ENCODE data around the gene FBXO11.
A peak's percentile ranks its signal among the peaks of the same experiment; 100 is the strongest.

Gene FBXO11

DNA sequence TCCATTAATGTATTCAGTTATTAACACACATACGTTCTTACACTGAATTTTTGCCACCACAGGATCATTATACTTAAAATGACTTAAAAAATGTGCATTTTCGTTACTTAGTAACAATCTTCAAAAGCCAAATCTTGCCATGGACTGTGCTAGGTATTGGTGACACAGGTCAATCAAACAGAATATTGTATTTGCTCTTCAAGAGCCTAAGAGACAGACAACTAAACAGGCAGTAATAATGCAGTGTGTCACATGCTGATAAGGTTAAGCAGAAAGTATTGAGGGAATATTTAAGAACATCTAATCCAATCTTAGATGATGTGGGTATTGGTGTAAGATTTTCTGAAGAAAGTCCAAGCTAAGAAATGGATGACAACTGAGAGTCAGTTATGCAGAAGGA lies 56.9 kb downstream of the FBXO11 start:
- no peak for FAIRE-seq

DNA sequence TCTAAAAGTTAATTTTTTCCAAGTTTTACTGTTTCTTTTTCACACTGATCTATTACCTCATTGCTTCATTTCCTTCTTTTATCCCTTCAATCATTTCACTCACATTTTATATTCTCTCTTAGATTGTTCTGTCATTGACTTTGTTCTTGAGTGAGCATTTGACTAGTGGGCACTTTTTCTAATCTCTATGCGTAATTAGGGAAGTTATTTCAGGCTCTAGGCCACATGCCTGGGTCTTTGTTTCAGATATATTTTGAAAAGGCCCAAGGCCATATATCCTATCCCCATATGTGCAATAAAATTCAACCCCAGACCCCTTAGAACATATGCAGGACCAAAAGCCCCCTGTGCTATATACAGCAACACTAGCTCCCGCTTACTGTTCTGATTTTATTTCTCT lies 62.1 kb downstream of the FBXO11 start:
- no peak for FAIRE-seq

DNA sequence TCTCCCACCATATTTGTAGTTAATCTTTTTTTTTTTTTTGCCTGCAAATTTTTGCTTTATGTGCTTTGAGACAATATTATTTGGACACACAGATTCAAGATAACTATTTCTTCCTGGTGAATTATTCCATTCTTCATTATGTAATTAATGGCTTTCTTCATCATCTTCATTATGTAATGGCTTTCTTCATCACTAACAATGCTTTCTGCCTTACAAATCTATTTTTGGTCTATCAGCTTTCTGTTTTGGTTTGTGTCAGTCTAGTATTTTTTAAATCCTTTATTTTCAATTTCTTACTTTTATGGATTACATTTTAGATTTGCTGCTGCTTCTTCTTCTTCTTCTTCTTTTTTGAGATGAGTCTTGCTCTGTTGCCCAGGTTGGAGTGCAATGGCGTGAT lies 62.9 kb downstream of the FBXO11 start:
- FAIRE-seq: no peak

DNA sequence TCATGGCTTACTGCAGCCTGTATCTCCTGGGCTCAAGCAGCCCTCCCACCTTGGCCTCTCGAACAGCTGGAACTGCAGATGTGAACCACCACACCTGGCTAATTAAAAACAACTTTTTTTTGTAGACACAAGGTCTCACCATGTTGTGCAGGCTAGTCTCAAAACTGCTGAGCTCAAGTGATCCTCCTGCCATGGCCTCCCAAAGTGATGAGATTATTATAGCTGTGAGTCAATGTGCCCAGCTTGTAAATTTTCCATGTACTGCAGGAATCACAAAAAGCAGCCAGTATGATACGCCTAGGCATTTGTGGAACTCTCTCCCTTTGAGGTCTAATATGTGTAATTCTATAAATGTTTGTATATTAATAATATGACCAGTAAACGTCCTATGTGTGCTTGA lies 63.5 kb downstream of the FBXO11 start:
- FAIRE-seq: no peak

DNA sequence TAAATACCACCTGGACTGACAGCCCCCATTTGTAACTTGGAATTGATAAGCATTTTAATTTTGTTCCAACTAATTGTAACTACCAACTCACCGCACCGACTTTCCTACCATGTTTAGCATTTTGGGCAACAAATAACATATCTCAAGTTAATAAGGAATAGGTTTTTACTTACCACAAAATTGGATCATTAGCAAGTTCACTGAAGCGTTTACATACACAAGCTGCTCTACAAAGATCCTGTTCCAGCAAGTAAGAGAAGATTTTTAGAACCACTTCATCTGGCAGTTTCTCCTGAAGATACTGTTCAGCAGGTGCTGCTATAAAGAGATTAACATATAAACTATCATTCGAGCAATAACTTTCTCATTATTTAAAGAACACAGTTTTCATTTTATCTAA lies 67.6 kb downstream of the FBXO11 start:
- FAIRE-seq: no peak

DNA sequence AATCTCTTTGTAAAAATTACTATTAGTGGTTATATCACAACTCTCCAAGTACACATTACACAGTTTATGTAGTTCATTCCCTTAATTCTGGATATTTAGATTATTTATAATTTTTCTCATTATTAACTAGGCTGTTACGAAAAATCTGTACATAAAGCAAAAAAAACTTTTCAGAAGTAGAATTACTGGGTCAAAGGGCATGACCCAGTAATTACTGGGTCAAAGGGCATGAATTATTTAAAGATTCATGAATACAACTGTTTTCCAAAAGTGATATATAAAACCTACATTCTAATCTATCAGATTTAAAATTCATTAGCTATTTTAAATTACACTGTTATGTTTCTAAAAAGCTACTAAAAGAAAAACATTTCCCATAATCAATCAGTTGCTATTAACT lies 68.0 kb downstream of the FBXO11 start:
- FAIRE-seq: no peak

DNA sequence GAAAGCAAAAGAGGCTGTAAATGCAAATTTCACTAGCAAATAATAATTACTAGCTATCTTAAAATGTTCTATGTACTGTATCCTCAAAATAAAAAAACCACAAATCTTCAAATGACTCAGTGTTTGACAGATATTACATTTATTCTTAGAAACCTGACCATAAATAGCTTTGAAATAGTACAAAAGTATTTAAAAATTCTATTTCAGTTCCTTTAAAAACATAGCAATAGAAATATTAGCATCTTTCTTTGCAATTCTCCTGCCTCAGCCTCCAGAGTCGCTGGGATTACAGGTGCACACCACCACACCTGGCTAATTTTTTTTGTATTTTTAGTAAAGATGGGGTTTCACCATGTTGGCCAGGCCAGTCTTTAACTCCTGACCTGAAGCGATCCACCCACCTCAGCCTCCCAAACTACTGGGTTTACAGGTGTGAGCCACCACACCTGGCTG lies 72.8 kb downstream of the FBXO11 start:
- no peak for FAIRE-seq

DNA sequence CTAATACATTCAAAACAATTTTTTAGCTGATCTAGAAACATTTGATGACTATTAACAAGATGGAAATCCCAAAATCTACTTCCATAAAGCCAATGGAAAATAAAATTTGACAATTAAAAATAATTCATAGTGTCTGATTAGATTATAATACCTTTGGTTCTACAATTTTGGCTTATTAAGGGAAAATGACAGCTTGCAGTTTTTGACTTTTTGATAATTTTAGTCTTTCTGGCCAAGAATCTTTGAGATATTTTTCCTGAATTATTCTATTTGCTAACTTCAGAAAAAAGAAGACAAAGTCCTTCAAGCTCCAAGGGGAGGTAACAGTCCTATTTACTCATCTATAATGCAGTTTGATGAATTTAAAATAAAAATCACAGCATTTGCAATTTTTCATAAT lies 83.8 kb downstream of the FBXO11 start:
- no peak for FAIRE-seq

DNA sequence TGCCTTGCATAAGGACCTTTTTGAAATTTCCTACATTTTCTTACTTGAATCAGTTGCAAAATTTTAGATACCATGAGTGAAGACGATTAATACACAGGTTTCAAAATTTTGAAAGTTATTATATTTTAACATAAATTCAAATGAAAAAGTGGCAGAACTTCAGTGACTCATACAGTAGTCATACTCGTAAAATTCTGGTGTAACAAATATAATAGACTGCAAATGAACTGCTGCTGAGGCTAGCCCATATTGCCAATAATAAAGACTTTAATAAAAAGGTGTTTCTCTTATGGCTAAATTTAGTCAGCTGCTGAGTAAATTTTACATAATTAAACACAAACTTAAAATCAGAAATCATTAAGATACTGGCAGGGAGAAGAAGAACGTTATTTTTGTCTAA lies 86.5 kb downstream of the FBXO11 start:
- peak; percentile 81 for FAIRE-seq

DNA sequence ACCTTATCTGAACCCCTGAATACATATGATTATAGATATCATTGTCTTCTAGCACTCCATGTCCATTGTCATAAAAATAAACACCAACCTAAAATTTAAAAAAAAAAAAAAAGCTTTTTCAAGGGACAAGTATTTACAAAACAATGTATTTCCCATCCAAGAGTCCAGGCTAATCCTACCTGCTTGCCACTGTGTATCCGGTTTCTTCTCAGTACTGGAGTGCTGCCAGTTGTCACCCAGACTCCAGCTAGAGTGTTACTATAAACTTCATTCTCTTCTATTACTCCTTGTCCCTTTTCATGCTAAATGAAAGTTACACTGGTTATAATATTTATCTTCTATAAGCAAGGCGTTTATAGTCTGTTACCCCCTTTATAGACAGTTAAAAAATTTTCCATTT lies 87.5 kb downstream of the FBXO11 start:
- FAIRE-seq: no peak

DNA sequence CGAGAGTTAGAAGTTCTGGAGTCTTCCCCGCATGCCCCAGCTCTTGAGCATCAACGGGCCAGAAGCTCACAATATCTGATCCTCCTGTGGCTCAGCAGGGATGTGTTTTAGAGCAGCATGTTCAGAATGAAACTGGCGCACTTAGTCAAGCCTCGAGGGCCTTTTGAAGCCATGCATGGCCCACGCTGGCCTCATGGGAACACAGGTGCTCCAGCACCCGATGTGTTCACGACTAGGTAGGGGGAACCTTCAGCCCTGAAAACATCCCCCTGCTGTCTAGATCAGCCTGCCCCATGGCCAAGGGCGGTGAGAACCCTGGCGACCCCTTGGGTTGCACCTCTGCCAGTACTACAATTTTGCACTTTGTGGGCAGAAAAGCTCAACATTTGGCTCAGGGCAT lies 90.5 kb downstream of the FBXO11 start:
- no peak for FAIRE-seq

DNA sequence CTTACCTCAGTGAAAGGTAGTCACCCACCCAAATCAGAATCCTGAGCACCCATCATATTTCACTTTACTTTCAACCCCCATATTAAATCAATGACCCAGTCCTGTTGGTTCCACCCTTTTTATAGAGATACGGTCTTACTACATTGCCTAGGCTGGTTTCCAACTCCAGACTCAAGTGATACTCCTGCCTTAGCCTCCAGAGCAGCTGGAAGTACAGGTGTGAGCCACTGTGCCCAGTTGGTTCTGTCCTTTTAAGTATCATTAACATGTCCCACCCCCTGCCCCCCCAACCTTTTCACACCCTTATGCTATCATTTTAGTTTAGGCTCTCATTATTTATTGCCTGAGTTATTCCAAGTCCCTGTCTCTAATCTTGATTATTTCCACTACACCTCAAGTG lies 94.6 kb downstream of the FBXO11 start:
- FAIRE-seq: no peak

DNA sequence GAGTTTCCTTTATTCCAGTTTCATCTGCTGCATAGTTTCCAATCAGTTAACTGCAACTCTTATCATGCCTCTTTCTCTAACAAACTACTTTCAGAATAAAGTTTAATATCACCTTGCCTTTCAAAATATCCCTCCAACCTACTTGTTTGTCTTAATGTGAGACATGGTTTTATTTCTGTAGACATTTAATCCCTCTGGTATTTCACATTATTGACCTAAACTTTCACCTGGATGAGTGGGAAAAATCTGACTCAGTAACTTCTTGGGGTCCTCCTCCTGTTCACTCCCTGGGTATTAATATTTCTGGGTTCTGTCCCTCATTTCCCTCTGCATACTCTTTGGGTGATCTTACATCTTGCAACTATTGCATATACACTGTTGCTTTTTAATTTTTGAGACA lies 95.4 kb downstream of the FBXO11 start:
- FAIRE-seq: no peak

DNA sequence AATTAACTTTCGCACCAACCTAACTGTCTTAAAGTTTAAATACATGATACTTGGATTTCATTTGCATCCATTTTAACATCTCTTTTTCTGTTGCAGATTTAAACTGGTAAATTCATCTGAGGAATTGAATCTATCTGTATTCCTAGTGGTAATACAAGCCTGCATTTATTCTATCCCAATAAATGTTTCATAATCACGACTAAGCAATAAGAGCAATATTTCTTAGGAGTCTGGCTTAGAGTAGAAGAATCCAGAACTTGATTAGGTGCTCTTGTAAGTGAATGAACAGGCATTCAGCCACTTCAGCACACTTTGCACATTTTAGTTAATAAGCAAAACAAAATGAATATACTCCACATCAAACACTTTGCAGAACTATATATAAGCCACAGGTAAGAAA lies 96.4 kb downstream of the FBXO11 start:
- FAIRE-seq: no peak

DNA sequence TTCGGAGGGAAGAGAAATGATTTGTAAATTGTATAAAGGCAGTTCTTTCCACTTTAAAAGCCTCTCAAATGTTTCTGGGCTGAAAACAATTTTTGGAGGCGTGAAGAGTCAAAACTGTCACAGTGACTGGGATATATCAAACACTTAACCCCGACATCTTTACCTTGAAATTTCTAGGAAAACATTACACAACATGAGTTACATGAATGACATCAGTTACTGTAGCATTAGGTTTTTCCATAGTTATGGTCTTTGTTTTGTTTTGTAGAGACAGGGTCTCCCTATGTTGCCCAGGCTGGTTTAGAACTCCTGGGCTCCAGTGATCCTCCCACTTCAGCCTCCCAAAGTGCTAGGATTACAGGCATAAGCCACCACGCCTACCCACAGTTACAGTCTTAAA lies 97.7 kb downstream of the FBXO11 start:
- no peak for FAIRE-seq

DNA sequence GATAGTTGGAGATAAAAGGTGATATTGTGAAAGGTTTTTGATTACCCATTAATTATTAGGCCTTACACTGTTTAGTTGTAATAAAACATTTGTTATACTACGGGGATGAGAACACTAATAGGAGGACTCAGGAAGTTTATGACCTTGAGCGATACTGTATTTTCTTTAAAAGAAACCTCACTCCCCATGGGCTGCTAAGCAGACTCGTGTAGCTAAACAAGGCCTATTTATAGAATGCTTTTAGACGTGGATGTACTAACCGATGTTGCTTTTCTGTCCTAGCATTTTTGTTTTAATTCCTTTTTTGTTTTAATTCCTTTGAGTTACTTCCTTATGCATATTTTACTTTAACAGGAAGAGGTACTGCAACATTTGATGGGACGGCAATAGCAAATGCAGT lies 100.4 kb downstream of the FBXO11 start:
- no peak for FAIRE-seq

DNA sequence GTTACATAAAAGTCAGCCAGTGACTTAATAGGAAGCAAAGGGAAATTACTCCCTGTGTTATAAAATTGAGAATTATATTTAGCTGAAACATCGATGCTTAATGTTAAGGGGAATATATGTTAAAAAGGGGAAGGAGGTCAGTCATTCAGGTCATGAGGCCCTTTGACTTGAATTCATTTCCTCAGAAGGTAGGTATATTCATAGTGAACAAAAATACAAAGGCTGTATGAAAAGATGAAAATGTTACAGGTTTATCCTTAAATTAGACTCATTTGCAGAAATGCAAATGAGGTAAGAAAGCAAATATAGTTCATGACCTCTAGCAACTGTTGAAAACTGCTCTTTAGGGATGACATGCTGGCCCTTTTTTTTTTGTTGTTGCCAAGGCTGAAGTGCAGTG lies 102.5 kb downstream of the FBXO11 start:
- no peak for FAIRE-seq

DNA sequence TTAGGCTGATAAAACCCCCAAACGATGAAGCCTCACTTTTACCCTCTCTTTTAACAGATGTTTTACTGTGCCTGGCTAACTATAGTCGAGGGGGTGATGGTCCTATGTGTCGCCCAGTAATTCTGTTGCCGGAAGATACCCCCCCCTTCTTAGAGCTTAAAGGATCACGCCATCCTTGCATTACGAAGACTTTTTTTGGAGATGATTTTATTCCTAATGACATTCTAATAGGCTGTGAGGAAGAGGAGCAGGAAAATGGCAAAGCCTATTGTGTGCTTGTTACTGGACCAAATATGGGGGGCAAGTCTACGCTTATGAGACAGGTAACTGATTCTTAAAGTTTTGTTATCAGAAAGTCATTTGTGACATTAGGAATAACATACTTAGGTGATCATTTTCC lies 102.9 kb downstream of the FBXO11 start:
- FAIRE-seq: no peak

DNA sequence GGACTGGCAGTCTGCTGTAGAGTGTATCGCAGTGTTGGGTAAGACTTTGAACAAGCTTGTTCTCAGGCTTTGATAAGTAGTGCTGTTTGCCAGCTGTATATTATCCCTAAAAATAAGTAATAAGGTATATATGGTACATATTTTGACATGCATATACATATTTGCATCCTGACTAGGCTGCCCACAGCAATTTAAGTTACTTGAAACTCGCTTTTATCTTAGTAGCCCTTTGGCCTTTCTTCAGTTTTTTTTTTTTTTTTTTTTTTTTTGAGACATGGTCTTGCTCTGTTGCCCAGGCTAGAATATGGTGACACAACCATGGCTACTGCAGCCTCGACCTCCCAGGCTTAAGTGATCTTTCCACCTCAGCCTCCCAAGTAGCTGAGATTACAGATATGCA lies 105.2 kb downstream of the FBXO11 start:
- FAIRE-seq: no peak

DNA sequence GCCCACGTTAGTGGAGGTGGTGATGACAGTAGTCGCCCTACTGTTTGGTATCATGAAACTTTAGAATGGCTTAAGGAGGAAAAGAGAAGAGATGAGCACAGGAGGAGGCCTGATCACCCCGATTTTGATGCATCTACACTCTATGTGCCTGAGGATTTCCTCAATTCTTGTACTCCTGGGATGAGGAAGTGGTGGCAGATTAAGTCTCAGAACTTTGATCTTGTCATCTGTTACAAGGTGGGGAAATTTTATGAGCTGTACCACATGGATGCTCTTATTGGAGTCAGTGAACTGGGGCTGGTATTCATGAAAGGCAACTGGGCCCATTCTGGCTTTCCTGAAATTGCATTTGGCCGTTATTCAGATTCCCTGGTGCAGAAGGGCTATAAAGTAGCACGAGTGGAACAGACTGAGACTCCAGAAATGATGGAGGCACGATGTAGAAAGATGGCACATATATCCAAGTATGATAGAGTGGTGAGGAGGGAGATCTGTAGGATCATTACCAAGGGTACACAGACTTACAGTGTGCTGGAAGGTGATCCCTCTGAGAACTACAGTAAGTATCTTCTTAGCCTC lies 107.2 kb downstream of the FBXO11 start:
- FAIRE-seq: no peak

DNA sequence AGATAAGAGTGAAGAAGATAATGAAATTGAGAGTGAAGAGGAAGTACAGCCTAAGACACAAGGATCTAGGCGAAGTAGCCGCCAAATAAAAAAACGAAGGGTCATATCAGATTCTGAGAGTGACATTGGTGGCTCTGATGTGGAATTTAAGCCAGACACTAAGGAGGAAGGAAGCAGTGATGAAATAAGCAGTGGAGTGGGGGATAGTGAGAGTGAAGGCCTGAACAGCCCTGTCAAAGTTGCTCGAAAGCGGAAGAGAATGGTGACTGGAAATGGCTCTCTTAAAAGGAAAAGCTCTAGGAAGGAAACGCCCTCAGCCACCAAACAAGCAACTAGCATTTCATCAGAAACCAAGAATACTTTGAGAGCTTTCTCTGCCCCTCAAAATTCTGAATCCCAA lies 107.7 kb downstream of the FBXO11 start:
- FAIRE-seq: no peak

DNA sequence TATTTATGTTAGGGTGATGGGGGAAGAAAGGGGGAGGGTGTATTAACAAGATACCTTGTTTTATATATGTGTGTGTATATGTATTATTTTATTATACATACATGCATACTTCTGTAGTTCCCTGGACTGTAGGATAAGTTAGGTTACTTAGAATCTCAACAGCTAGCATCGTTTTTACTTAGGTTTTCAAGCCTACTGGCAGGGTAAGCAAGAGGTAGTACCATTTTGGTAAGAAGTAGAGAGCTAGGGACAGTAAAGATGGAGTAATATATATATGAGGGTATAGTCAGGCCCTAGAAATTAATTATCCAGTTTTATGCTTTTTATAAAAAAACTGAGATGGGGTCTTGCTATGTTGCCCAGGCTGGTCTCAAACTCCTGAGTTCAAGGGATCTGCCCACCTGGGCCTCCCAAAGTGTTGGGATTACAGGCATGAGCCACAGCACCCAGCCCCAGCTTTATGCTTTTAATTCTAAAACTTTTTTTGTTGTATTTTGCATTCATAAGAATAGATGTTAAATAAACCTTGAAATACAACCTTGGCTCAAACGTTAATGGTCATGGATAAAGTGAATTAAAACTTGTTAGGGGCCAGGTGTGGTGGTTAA lies 110.1 kb downstream of the FBXO11 start:
- FAIRE-seq: no peak

DNA sequence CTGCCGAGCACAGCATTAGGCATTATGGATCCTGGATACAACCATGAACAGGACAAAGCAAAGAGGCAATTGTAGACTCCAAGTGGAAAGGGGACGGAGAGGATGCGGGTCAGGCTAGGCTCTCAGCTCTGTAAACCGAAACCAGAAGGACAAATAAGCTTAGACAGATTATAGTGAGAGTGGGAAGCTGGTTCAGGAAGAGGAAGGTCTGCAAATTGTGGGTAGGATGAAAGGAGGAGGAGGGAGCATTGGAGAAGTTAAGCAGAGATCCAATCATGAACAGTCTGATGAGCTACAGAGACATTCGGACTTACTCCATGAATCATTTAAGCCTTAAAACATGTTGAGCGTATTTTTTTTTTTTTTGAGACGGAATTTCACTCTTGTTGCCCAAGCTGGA lies 120.3 kb downstream of the FBXO11 start:
- FAIRE-seq: no peak

DNA sequence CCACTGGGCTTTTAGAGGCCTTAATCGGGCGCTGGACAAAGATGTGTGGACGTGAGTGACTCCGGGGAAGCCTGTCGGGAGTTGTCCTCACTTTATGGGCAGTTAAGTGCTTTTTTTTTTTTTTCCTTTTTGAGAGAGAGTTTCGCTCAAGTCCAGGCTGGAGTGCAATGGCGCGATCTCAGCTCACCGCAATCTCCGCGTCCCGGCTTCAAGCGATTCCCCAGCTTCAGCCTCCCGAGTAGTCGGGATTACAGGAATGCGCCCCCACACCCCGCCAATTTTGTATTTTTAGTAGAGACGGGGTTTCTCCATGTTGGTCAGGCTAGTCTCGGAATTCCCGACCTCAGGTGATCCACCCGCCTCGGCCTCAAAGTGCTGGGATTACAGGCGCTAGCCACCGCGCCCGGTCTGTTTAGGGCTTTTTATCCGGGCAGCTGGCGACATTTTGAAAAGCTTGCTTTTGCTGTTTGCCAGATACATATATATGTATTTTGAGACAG lies 121.9 kb downstream of the FBXO11 start:
- no peak for FAIRE-seq

All from islet of Langerhans (tissue), 1 donor.